Stimulated activated CD8-positive, alpha-beta memory T cell treated with anti-CD3 and anti-CD28 coated beads, Interleukin-7, amount 100 ng/mL, for 4 hours (primary cell): ENCODE data around the gene NRN1.
"Not testable (repeated sequence)": the region's sequence is repeated elsewhere in the genome, so short reads cannot be mapped to it uniquely, and the experiment has no call there.

Experiments
- DNase-seq, 2 donors: peaks; one replicate each; pipeline ENCODE4 v3.0.0-alpha.2; 2020; ENCODE audit warnings: low read depth in 2 of 2

Gene NRN1, protein sequence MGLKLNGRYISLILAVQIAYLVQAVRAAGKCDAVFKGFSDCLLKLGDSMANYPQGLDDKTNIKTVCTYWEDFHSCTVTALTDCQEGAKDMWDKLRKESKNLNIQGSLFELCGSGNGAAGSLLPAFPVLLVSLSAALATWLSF

DNA sequence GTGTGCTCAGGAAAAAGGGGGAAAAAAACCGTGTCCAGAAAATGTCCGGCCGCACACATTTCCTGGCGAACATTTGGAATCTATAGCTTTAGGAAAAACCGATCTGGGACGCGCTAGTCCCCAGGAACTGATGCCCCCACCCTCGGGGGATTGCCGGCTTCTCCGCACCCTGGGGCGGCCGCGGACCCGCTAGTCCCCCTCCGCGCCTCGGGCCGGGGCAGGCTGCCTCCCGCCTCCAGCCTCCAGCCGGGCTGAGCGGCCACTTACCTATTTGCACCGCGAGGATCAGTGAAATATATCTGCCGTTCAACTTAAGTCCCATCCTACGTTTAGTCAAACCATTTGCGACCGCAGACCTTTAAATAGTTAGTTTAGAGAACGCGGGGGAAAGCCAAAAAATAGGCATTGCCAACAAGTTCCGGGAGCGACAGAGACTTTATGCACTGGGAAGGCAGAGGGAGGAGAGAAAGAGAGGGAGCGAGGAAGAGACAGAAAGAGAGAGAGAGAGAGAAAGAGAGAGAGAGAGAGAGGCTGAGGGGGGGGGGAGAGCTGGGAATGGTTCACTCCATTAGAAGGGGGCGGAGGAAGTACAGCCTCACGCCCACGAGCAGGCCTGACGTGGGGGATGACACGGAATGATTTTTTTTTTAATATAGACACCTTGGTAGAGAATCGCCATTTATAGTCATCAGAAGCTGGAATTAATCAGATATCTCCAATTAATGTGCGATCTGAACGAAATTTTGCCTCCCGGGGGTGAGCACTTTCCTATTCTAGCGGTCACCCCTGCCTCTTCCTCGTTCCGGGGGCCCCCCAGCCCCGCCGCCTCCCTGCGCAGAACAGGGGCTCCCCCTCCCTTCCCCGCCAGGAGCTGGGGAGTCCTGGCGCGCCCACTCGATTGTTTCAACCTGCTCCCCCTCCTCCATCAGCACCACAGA is at the start of gene NRN1:
TSS of gene NRN1 (minus strand) at position 498 of the 938 bp plus-strand sequence. CDS start at position 322, 176 bp downstream.
- DNase-seq, result no peak

DNA sequence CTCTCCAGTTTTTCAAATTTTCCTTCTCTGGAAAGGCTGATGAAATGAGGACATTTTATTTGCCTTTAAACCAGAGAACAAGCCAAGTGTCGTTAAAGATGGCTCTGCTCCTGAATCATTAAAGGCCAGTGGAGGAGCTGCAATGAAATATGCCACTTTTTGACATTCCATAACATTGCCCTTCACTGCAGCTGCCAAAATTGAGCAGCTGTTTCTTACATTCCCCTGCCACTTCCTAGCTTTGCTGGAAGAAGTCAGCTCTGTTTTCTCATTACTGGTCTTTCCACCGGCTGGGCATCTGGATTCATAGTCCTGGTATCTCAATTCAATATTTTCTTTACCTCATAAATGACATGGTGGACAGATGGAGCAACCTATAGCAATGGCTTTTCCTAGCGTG is 45.5 kb upstream of the NRN1 start:
- no peak for DNase-seq

DNA sequence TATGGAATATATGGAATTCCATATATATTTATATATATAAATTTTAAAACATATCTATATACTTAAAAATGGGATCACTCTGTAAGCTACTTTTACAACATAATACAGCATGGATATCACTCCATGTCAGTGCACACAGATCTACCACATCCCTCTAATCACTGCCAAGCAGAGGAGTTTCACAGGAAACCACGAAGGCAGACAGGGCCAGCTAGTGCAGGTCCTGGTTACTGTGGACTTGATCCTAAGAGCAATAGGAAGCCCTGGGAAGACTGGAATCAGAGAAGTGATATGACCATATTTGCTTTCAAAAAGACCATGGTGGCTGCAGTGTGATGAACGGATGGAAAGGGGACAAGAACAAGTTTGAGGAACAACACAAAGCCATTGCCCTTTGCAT is 40.0 kb upstream of the NRN1 start:
- DNase-seq, result no peak

DNA sequence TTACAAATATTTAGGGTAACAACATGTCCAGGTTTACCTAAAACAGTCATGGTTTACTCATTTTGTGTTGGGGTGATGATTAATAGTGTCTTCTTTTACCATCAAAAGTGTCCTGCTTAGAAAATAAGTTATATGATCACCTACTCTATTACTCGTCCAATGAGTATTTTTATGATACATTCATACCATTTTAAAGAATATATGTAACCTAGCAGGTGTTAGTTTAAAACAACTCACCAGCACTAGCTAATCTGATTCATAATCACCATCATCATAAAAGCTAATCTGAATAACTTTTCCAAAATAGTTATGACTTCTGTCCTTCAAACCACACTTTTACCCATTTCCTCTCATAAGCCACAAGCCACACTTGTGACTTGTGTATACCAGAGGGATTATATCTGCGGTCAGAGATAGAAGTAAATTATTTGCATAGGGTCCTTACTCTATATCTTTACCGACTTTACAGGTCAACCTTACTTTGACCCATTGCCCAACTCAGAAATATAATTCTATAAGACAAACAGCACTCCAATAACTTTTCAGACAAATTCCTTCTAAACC is 33.3 kb upstream of the NRN1 start:
- DNase-seq, result no peak

DNA sequence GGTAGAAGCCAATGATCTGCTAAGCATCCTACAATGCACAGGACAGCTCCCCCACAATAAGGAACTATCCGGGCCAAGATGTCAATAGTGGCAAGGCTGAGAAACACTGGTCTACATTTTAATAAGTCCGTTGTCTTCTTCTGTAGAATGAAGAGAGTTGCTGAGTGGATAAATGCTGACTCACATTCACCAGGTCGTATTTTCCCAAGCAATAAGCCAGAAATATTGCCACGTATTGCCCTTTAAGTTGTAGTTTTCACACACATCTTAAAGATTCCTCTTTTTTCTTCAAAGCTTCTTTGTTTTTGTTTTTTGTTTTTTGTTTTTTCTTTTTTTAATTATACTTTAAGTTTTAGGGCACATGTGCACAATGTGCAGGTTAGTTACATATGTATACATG is 30.5 kb upstream of the NRN1 start:
- DNase-seq, result no peak

DNA sequence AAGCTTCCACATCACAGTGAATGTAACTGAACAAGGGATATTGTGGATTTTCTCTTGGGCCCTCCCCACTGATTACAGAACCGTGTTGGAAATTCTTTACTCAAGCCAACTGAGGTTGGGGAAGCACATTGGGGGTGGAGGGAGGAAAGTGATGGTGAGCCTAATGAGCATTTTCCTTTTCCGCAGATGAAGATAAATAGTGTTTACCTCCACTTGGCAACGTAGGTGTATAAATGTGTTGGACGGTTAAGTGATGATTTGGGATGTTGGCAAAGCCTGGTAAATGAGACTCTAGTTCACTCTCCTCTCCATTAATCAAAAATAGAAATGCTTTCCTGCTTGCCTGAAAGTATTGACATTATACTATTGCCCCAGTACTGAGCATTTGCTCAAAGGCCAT is 27.1 kb upstream of the NRN1 start:
- no peak for DNase-seq

DNA sequence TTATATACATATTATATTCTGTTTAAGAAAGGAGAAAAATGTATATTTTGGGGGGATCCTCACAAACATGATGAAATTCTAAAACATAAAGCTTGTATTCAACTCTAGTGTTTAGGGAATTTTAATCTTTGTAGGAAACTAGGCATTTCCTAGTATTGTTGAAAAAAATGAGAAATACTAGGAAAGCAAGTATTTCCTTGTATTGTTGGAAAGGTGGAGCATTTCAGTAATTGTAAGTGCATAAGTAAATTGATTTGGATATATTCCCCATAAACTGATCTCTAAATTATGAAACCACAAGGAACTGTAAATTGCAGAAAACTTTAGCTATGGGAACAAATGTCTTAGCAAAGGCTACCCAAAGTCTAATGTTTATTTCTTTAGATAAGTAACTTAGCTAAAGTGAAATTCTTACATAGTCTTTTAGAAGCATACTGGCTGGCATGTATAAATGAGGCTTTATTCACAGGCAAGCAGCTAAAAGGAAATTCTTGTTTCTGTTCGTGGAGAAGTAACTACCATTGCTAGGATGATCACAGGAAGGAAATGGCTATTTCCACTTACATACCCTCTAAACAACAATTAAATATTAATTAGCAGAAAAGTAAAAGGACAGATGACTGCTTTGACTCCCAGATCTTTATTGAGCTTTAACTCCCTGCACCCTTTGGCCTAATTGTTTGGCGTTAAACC is 19.9 kb upstream of the NRN1 start:
- no peak for DNase-seq

DNA sequence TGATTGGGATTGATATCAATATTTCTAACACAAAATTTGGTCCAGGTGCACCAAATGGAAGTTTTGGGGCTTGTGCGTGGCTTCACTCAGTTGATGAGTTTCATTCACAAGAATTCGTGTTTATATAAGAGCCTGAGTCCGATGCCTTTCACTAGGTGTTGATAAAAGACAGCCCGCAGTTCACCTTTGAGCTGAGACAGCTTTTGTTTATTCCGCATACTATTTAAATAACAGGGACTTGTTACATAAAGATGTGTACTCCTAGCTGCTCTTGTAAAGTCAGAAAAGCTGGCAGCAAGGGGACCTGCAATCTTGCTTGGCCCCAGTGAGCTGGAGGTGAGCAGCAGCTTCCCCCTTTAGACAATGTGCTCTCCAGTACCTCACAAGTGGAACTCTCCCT is 19.0 kb upstream of the NRN1 start:
- no peak for DNase-seq

DNA sequence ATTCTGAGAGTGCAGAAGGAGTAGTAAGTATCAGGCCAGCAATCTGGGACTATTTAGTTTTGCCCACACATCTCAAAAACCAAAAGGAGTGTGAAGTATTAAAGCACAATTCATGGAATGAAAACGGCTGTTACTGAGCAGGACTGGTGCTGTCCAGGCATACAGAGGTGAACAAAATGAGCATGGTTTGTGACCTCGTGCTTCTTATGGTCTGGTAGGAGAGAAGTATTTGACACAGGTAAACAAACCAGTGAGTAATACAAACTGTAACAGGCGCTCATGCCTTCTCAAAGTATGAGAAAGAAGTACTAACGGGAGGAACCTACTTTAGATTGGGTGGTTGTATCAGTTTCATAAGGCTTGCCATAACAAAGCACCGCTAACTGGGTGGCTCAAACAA is 17.5 kb upstream of the NRN1 start:
- no peak for DNase-seq

DNA sequence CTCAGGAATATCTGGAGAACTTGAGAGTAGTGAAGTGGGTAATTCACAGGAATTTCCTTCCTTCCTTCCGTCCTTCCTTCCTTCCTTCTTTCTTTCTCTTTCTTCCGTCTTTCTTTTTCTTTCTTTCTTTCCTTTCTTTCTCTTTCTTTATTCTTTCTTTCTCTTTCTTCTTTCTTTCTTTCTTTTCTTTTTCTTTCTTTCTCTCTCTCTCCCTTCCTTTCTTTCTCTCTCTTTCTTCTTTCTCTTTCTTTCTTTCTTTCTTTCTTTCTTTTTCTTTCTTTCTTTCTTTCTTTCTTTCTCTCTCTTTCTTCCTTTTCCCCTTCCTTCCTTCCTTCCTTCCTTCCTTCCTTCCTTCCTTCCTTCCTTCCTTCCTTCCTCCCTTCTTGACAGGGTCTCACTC is 16.1 kb upstream of the NRN1 start:
- DNase-seq, result not testable (repeated sequence)

DNA sequence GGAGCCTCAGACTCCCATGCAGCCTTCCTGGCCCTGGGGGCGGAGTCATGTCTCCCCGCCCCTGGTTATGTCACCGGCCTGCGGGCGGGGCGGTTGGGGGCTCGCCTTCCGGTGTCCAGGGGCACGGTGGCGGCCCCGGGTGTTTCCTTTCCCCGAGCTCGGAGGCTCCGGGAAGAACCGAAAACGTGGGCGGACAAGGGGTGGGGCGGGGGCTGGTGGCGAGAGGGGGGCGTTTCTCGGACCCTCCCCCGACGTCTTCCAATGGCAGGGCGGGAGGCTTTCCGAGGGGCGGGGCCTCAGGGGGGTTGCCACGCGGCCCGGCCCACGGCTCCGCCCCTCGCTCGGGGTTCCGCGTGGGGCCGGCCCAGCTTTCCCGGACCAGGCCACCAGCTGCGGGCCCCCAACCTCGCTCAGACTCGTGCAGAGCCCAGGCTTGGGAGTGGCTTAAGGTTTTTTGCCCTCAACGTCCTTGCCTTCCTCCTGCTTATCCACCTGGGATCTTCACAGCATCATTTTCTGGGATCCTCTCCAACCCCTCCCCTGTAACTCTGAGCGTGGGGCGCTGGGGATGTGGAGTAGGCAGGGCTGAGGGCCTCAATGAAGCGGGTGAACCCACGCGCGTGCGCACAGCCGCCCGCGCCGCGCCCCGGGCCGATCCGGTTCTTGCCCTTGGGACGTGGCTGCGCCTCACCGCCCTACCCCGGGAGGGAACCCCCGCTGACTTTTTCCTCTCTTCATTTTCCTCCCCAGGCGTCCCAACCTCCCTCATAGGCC is 2.1 kb upstream of the NRN1 start:
- DNase-seq, result no peak

DNA sequence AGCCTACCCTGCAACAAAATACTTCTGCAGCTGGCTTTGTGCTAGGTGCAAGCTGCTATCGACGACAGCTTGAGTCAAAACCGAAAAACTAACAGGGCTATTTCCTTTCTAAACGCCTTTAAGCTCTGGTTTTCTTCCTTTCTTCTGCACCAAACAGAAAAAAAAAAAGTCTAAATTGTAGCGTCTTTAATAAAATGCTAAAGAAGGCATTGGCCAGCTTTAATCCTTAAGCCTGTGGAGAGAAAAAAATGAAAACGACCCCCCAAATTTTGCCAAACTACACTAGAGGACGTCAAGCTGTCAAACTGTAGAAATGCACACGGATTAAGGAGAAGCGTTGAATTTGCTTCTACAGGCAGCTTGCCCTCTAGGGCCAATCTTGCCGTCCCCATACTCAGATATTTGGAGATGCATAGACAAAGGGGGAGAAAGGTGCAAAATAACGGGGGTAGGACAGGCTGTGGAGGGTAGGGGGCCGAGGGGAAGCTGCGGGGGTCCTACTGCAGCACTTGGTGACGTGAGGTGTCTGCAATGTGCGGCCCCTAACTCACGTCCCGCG is 1.4 kb upstream of the NRN1 start:
- no peak for DNase-seq

DNA sequence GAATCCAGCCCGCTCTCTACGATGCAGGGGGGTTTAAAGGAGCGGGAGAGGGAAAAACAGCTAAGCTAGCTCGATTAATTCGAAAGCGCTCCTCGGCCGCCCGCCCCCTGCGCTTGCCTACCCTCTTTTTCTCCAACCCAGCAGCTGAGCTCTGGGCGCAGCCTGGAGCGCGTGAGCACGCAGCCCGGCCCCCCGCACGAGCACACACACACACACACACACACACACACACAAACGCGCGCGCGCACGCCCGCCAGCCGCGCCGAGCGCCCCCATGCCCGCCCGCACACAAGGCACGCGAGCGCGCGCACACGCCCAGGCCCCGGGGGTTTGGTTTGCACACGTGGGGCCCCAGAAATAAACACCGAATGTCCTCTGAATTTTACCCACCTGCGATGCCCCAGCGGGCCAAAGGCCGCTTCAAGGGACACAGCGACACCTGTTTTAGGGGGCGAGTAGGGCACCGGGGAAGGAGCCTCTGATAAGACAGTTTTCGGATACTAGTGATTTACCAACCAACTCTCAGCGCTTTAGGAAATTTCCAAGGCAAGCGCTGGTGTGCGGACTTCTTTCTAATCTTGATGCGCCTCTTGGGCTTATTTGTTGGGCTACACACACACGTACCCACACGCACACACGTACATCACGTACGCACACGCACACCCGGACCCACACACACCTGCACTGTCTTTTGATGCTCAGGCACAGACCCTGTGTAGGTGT is 802 bp upstream of the NRN1 start:
- no peak for DNase-seq

DNA sequence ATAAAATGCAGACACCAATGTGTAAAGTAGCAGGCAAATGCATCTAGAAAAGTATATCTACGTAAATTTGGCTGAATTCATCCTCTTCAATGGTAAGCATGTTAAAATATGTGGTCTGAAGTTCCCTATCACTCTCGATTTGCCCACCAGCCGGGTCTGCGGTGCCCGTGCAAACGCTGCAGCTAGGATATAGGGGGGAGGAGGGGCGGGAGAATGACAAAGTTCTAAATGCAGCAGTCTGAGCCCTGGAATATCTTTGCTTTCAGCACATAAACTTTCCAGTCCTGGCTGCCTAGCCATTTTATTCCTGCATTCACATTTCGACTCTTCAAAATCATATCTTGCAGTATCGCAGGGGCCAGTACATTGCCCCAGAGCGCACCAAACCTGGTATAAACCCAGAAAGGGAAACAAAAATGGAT is 708 bp downstream of the NRN1 start:
- no peak for DNase-seq

DNA sequence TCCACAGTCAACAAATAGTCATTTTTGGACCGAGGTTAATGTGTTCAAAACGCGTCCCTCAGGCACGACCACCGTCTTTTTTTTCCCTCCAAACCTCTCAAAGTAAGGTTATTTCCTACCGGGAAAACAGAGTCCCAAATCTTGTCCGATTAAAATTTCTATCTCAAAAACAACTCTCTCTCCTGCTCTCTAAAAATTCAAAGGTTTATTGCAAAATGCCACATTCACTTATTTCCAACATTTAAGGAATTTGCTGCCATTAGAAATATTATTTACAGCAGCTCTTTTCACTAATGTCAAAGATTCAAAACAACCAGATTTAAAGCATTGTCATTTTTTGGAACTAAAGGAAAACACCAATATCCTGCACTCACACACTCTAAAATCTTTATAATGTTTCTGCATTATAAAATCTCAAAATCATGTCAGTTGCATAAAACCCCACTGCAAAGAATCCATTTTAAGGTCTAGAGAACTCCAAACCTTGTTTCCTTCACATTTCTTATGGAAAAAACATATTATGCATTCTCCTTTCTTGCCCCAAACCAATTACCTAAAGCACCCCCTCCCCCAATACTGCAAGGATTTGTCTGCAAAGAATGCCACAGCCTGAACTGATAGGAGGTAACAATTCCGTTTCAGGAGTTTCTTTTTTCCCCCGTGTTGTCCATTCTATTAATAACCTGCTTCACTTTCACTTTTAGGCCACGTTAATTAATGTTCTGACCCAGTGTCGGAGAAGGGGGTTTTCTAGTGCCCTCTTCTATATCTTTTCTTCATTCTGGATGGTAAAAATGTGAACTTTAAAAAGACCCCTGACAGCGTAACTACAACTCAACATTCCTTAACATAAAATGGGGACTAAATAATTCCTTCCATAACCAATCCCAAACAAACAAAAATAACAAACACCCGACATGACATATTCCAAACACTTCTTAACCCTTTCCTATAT is 1.4 kb downstream of the NRN1 start:
- DNase-seq, result no peak

DNA sequence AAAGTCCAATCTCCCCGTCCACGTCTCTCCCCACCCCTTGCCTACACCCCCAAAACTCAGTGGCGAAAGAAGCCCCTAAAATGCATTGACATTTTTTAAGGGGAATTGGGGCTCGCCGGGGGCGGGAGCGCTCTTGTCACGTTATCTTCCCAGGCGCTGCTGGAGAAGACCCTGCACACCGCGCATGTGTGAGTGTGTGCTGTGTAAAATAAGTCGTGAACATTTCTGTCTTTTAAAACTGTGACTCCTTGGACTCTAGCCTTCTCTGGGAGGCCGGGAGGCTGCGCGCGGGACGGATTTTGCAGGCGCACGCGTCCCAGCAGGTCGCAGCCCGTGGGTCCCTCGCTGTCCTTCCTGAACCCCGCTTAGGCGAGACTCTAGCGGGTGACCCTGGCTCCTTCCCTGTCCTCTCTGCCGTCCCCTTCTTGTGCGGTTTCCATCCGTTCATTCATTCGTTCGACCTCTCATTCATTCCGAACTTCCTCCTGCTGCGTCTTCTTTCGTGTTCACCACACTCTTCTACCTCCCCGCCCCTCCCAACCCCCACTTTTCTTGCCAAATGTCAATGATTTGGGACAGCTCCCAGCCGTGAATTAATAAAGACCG is 2.2 kb downstream of the NRN1 start:
- DNase-seq, result no peak

DNA sequence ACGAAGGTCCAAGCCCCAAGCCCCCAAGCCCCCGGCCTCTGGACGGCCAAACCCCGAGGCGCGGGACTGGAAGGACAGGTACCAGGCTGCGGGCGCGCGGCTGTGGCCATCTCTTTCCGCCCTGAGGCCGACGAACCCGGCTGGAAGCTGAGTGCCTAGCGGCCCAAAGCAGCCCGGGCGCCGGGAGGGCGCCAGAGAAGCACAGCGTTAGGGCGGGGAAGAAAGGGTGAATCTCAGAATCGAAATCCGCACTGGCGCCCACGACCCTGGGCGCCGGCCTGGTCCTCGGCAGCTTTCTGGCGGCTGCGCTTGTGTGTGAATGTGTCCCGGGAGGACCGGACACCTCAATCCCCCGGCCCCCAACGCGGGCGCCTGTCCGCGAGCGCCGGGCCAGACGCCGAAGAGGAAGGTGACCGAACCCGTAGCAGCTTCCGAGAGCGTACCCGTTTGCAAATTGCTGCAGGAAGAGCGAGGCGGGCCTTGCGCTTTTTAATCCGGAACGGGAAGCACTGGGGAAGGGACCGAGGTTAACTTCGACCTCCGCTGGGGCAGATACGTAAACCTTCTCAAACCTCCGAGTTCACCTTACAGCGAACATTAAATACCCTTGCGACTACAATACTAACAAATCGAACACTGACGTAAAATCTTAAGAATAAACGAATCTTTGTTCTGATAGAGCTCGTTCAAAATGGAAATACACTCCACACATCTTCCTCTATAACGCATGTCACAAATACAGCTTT is 2.9 kb downstream of the NRN1 start:
- DNase-seq, result no peak

DNA sequence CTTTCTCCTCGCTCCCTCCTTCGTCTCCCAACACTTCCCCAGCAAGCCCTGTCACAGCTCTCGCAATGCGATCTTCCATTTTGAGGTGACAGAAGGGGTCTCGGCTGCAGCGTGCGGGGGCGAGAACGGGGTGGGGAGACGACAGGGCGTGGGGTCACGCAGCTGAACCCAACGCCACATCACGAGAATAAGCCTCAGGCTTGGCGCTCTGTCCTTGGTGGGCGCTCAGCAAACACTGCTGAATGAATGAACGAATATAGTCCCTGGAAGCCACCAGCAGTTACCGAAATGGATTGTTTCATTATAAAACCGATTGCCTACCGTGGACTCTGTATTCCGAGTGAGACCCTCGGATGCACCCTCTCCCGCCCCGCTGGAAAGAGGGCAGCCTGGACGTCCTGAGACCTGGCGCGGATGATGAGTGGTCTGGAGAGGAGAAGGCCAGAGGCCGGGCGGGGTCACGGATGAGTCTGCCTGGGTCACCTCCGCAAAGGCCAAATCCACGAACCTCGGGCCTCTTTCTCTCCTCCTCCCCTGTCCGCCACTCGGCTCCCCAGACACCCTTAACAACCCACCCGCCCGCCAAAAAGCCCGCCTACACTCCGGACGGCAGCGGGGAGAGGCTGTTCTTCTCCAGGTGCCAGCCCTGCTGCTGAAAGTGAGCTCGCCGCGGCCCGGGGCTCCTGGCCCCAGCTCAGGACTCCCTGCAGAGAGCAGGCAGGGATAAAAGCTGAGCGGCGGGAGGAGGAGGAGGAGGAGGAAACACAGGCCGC is 3.7 kb downstream of the NRN1 start:
- no peak for DNase-seq
